HG03108 (cell line): ENCODE measurements around the gene SH3TC2.

ENCODE experiments used
- ATAC-seq: cut with Tn5 transposase; IDR thresholded peaks from one replicate; pipeline ENCODE4 v1.9.1; 2021; ENCODE audit warnings: moderate library complexity; ENCODE audit not compliant: unreplicated experiment

The SH3TC2 gene

DNA sequence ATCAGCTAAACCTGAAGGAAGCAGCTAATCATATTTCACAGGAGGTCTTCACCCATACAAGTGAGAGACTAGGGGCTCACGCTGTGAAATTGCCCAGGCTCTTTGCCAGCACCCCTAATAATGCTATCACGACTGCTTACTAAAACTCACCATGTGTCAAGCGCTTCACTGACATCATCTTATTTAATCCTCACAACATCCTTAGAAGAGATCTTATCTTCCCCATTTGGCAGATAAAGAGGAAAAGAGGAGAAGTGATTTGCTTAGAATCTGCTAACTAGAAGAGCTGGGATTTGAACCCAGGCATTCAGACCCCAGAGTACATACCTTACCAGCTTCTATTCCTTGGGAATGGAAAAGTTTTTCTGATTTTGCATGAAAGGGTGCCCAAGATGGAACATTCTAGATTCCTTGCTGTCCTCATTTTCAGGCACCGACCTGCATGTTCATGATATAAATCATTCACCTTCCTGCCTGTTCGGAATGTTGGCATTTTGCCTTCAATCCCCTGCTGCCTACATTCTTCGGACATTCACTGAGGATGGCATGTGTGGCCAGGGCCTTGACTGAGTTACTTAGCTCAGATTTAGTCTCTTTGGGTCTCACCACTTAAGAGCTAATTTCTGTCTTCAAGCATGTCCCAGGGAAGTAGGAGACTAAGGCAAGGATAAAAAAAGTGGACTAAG, 88.1 kb downstream of the SH3TC2 start:
- no peak for ATAC-seq

DNA sequence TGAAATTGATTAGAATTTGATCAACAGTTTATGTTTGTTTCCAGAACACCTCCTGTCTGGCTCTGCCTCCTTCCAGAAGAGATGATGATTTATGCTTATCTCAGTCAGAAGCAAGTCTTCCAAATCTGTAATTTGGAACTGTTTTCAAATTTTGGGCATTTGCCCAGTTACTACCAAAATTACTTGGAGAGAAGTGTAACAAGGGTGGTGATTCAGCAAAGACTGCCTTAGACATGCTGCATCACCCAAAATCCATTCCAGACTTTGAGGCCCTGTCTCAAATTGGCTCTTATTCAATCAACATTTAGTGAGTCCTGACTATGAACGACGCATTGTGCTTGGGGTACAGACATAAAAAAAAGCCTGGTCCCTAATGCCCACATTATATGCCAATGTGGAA, 89.4 kb downstream of the SH3TC2 start:
- ATAC-seq = no peak

DNA sequence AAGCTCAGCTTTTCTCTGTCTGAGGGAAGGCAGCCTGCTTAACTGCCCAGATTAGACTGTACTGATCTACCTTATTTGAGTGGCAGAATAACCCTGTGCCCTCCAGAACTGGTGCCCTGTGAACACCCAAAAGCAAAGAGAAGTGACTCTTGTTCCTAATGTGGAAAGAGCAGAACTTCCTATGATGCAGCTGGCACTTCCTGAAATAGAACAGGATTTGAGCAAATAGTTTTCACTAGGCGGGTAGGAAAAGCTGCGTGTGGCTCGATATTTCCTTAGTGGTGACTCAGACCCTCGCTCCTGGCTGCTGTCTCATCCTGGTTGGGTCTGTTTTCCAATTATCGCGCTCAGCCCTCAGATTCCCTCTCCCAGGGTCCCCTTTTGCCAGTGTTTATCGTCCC, 89.9 kb downstream of the SH3TC2 start:
- no peak for ATAC-seq

DNA sequence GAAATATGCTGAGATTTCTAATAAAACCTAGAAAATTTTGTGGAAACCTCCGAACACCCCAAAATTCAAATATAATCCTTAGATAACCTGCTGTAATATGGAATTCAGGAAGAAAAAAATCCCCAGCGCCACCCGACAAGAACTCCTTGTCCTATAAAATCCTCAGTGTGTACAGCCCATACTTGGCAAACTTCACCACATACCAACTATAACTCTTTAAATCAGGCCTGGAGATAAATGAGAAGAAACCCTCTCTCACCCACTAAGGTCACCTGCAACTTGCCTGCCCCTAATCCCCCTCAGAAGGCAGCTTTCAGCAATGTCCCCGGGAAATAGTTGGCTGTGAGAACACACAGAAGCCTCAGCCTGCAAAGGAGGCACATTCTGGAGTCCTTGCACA, 90.5 kb downstream of the SH3TC2 start:
- ATAC-seq = no peak

DNA sequence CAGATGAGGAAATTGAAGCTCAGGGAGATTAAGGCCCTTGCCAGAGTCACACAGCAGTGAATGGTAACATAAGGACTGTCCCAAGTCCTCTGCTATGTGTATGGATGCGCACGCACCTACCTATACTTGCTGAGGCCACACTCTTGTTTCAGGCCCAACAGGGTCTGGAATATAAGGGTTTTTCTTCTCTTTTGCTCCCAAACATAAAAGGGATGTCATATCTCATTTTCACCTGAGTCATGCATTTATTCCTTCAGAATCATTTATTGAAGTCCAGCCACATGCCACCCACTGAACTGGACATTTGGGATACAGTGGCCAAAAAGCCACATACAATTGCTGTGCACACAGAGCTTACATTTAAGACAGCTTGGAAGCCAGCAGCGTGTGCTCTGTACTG, 92.0 kb downstream of the SH3TC2 start:
- ATAC-seq = no peak

DNA sequence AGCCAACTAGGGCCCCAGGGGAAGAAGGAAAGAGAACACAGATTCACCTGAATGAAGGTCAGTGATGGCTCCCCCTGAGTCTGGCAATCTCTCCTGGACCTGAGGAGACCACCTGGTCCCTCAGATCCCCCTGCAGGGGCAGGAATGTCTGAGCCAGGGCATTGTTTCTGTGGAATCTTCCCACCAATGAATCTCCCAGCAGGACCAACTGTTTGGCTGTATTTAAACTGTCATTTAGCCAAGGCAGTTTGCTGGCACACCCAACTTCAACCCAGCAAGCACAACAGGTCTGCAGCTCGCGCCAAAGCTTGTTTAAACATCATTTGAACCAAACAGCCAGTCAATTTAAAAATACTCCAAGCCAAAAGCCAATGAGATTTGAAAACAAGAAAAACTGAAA, 92.6 kb downstream of the SH3TC2 start:
- ATAC-seq = no peak

DNA sequence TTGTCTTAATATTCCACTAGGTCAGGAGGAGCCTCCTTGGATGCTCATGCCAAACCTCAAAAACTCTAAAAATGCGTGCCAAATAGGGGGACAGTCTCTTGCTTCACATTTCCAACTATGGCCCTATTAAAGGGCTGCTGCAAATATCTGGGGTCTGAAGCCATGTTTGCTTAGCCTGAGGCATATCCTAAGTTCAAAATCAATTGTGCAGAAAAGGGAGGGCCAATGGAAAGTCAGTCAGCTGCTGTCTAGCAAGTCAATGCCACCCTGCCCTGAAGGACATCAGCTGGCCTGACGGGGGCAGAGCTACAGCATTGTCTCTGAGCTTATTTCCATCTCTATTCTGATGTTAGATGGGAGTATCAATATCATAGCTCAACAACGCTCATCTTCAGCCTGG, 93.6 kb downstream of the SH3TC2 start:
- ATAC-seq = no peak

DNA sequence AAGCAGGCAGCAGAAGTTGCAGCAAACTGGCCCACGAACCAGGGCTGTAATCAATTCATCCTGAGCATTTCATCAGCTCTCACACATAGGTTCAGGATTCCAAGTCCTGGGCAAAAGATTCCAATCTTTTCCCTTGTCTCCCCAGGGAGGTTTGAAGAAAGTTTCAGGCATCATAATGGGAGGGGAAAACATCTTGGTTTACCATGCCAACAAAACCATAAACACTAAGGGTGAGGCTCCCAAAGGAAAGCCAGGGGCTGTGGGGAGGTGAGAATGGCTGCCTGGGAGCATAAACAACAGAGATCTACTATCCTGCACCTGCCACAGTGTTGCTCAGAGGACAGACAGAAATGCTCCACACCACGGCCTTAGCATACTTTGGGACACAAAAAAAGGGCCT, 94.6 kb downstream of the SH3TC2 start:
- ATAC-seq = no peak

DNA sequence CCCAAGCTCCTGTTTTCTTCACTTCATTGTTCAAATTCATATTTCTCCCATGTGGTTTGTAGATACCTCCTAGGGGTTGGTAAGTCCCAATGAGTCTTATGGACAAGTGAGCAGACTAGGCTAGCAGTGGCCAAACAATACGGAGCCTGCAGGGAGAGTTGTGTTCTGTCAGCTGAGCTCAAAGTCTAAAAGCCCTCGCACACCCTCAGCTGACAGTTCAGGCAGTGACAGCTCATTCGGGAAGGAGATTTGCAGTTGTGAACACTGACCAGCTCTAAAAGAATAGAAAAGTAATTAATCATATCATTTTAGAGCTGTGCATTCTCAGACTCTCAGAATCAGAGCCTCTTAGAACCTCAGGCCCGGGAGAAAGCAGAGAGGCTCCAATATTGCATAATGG, 95.1 kb downstream of the SH3TC2 start:
- ATAC-seq = no peak

DNA sequence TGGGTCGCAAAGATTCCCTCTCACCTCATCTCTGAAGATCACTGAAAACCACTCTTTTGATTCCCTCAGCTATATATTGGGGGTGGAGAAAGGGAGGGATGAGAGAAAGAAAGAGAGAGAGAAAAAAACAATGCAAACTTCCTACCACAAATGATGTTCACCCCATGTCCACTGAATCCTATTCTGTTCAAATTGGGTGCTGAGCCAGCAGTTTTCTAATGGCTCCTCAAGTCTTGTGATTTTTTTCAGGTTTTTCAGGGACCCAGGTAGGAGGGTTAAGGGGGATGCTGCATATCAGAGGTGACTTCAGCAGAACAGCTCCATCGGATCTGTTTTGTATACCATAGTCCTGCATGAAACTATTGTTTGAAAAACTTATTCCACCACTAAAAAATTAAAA, 95.9 kb downstream of the SH3TC2 start:
- ATAC-seq = no peak

DNA sequence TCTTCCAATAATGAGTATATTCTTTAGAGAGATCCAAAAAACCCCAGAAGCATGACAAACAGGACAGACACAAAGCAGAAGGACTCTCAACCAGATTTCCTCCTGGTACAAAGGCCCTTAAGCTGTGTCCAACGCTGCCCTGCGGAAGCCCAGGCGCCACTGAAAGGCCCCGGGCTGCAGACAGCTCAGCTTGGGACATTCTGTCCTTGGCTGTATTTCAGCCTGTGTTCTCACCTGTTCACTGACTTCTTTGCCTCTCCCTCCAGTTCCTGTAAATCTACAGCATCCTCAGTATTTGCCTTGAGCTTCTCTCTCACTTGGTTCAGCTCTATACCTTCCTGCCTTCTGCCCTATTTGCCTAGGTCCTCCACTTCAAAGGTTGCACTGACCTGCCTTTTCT, 96.5 kb downstream of the SH3TC2 start:
- no peak for ATAC-seq

DNA sequence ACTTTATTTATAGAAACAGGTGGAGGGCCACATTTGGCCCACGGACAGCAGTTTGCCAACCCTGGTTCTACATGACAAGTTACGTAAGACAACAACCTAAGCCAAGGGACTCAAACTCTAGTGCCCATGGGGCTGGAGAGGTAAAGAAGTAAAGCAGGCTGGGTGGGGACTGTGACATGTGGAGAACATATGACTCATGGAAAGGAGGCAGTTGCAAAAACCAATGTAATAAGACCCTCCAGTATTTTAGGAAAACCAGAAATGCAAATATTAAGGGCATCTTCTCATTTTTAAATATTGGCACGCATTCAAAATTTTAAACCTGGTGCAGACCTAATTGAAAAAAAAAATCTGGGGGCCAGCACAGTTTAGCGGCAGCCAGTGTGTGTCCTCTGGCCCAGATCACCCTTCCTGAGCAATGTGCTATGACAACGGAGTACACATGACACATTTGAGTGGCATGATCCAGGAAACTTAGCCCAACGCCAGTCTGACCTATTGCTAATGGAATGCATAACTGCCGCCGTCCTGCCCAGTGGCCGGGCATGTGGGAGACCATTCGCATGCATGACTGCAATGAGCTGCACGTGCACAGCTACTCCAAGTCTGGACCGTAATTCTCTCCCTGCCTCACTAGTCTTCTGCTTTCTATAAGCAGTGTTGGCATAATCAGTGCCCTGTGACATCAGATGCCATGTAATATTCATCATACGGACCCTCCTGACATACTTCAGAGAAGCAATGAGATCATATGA, 97.2 kb downstream of the SH3TC2 start:
- no peak for ATAC-seq

DNA sequence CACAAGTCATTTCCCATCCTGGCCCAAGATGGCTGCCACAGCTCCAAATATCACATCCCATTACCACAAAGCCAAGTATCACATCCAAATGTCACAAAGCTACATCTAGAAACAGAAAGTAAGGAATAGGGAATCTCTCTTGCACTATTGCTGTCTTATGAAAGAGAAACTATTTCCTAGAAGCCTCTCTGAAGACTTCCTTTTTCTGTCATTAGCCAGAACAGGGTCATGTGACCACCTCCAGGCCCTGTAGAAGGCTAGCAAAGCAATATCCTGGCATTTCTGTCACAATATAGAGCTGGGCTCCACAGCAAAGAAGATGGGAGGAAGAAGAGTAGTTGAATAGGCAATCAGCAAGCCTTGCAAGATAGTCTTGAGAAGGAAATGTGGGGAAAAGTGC, 99.2 kb downstream of the SH3TC2 start:
- ATAC-seq = no peak

DNA sequence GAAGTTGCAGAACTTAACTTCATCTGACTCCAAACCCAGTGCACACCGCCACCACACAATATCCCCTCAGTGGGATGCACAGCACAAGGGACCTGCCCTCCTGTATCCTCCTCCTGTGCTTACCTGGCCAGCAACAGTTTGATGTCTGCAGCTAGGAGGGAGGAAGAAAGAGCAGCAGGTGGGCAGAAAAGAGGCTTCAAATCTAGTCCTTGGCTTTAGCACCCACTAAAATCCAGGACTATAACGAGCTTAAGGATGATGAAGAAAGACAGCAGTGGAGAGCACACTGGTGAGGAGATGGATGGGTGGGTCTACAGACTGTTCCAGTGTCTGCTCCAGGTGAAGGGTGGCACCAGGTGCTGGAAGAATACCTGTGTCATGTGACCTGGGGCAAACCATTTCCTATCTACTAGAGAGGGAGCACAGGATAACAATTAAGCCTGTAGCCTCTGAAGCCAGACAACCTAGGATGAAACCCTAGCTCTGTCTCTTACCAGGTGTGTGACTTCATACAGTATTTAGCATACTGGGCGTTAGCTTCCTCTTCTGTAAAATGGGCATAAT, 100.0 kb downstream of the SH3TC2 start:
- no peak for ATAC-seq

DNA sequence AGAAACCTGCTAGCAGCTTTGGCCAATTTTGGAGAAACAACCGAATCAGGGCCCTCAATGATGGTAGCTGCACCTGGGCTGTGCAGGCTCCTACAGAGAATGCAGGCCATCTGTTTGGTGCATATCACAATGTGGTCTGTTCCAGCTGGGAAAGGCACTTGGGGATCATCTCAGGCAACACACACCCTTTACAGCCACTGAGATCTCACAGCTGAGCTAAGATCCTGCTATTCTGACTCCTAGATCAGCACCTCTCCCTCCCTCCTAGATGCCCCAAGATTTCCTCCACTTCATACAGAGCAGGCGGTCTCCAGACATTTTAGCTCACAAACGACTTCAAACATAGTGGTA, 100.7 kb downstream of the SH3TC2 start:
- ATAC-seq = no peak

DNA sequence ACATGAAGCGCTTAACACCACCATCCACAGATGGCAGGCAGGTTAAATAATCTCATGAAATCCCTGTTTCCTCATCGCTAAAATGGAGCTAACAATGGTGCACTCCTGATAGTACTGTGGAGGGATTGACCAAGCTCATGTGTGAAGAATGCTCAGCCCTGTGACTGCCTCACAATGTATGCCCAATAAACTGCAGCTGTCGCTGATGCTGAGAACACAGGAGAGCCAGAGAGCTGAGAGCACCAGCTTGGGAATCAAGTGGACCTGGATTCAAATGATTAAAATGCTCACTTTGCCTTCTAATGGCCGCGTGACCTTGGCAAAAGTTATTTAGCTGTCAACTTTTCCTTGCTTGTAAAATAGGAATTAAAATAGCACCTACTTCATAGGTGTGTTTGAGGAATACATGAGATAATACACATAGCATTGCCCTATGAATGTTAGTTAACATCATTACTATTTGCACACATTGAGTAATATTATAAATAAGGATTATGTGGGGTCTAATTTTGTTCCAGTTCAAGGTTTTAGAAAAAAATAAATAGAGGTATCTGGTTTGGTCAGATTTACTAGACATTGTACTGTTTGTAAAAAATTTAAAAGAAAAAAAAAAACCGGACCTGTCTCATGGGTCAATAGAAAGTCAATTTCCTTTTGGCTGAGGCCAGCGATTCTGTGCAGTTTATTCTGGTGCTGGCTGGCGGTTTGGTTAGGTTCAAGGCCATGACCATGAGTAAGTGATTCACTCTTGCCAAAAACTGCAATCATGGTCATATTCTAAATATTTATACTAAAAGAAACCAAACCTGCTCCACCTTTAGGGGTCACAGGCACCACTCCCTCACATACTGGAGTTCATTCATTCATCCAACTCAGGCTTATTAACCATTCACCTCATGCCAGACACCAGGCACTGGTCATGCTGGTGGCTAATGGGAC, 101.3 kb downstream of the SH3TC2 start:
- ATAC-seq = no peak

DNA sequence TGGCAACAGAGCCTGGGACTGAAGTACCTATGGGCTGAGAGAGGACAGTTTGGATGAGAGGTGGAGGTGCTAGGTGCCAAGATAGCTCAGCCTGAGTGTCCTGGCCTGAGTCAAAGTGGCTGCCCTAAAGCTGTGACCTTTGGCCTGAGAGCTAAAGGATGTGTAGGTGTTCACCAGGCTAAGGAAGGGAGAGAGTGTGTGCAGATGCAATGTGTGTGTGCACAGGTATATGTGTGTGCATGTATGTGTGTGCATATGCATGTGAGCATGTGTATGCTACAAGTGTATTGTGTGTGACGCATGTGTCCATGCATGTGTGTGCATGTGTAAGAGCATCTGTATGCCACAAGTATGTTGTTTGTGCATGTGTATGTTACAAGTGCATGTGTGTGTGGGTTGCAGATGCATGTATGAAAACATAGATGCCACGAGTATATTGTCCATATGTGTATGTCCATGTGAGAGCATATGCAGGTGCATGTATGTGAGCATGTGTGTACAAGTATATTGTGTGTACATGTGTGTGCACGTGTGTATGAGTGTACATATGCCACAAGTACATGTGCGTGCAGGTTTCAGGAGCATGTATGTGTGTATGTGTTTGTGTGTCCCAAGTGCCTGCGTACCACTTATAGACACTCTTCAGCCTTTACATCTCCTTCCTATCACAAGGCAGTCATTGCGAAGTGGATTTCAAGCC, 102.6 kb downstream of the SH3TC2 start:
- no peak for ATAC-seq

DNA sequence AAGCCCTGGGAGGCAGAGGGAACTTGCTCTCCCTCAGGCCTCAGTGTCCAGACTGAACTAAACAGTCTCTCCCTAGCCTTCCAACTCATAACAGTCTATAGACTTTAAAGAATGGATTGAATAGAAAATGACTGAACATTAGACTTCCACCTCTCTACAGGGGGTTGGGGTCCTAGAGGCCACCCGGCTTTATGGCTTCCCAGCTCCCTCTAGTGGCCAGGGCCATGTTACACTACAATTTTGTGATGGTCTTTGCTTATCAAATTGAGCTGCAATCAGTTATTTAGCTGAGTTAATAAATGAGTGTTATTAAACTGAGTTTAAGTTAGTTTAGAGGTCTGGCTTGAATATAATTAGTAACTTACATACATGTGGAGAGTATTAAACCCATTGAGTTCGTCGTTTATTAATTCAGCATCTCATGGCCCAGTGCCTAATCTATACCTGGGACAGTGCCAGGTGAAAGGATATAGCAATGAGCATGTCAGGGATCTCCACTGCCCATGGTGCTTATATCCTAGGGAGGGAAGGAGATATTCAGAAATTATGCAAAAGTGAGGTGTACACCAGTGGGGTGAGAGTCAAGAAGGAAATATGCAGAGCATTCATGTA, 105.2 kb downstream of the SH3TC2 start:
- ATAC-seq = no peak

DNA sequence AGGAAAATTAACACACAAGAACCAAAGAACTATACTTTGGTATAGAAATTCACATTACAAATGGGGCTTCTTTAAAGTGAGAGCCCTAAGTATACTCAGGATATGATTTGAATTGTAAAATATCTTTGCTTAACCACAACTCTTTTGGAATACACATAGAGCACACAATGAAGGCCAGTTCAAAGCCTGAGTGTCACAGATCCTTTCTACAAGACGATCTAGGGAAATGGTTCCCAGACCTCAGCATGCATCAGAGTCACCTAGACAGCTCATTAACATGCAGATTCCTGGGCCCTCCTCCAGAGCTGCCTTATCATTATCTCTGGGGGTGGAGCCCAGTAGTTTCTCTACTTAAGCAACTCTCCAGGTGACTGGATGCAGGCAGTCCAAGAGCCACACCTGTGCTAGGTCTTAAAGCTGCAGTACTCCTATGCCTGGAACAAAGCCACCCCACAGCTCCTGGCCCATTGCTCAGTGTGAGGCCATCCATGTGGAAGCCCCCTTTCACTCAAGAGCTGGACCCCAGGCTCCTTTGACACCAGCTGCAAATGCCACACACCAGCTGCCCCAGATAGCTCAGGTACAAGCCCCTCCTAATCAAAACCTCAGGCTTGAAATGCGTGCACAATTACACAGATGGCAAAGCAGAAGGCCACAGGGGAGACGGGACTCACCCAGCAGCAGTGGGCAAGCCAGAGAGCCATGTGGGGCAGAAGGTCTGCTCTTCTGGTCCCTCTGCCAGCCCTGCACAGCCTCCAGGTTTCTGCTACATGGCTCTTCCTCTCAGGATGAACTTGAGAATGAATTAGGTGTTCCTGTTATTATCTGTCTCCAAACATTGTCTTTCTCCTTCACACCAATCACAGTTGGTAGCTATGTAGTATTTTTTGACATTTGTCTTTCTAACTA, 106.1 kb downstream of the SH3TC2 start:
- ATAC-seq = no peak
